BE2C (cell line): Measurements from ENCODE around the gene KCNJ10.
"Not testable (repeated sequence)": the region's sequence is repeated elsewhere in the genome, so short reads cannot be mapped to it uniquely, and the experiment has no call there.

Experiments
- DNase-seq: peaks from one replicate; pipeline ENCODE4 v3.0.0-alpha.2; 2020
- H3K27me3 ChIP-seq: fragments of 250-450 bp; sonication (Bioruptor Pico); 2 replicates; pipeline ENCODE4 v1.5.1; 2020; ENCODE audit warnings: mild to moderate bottlenecking
- H3K36me3 ChIP-seq: fragments of 250-450 bp; sonication (Bioruptor Pico); 2 replicates; pipeline ENCODE4 v1.5.1; 2020; ENCODE audit warnings: mild to moderate bottlenecking
- H3K4me1 ChIP-seq: fragments of 250-450 bp; sonication (Bioruptor Pico); 2 replicates; pipeline ENCODE4 v1.5.1; 2020
- H3K4me3 ChIP-seq: 2 replicates; pipeline ENCODE4 v1.5.1; 2011; ENCODE audit warnings: low read depth, low read length
- H3K9me3 ChIP-seq: fragments of 250-450 bp; sonication (Bioruptor Pico); 2 replicates; pipeline ENCODE4 v1.5.1; 2020
- TF ChIP-seq, protein P1 (sequence below): IDR thresholded peaks from 2 replicates; pipeline ENCODE4 v1.5.1; 2012; ENCODE audit warnings: mild to moderate bottlenecking, low read depth, low read length

KCNJ10 gene

DNA sequence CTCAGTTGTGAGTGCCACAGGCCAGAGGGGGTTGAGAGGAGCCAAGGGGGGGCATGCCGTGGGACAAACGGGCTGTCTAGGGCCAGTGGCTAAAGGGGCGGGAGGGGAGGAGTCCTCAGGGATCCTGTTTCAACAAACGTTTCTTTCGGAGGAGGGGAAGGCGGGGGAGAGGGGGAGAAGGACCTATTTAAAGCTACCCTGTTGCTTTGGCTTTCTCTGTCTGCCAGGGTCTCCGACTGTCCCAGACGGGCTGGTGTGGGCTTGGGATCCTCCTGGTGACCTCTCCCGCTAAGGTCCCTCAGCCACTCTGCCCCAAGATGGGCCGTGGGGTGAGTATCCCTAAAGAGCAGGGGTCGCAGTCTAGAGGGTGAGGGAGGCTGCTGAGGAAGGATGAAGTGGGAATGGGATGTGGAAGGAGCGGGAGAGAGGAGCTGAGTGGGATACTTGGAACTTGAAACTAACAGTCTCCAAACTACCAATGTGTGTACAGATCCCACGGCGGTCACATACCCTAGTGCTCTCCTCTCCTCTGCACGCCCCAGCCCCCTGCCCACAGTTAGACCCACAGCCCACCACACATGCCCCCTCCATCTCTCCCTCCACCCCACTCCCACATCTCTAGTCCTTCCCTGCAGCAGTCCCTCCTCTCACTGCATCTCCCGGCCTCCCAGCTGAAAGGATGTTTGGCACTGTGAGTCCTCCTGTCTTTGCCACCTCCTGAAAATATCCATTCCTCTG lies 45.8 kb upstream of the KCNJ10 start, which contains the start of gene ATP1A2:
Gene ATP1A2 (plus strand): TSS at position 215 of the 738 bp plus-strand sequence. CDS start 103 bp downstream, at position 318.
- DNase-seq: no peak
- Histone ChIP-seq H3K9me3 (no peaks in the 10 kb centered on the region), H3K36me3 (no peaks in the 10 kb centered on the region), H3K4me1 (no peaks in the 10 kb centered on the region), H3K4me3 (no peak within 1 kb of the TSS), H3K27me3 (no peaks in the 10 kb centered on the region)
- TF ChIP-seq, protein P1, sequence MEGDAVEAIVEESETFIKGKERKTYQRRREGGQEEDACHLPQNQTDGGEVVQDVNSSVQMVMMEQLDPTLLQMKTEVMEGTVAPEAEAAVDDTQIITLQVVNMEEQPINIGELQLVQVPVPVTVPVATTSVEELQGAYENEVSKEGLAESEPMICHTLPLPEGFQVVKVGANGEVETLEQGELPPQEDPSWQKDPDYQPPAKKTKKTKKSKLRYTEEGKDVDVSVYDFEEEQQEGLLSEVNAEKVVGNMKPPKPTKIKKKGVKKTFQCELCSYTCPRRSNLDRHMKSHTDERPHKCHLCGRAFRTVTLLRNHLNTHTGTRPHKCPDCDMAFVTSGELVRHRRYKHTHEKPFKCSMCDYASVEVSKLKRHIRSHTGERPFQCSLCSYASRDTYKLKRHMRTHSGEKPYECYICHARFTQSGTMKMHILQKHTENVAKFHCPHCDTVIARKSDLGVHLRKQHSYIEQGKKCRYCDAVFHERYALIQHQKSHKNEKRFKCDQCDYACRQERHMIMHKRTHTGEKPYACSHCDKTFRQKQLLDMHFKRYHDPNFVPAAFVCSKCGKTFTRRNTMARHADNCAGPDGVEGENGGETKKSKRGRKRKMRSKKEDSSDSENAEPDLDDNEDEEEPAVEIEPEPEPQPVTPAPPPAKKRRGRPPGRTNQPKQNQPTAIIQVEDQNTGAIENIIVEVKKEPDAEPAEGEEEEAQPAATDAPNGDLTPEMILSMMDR: no peak

GRCh38 chr1:160114085-160114484 lies 44.1 kb upstream of the KCNJ10 start:
- no peaks in the 10 kb centered on the region for H3K4me1 ChIP-seq
- TF ChIP-seq, protein P1: no peak
- no peaks in the 10 kb centered on the region for H3K27me3 ChIP-seq
- no peak for DNase-seq
- no peaks in the 10 kb centered on the region for H3K9me3 ChIP-seq
- H3K4me3 ChIP-seq: no peak overlapping the region
- no peaks in the 10 kb centered on the region for H3K36me3 ChIP-seq

GRCh38 chr1:160113407-160113806 lies 43.4 kb upstream of the KCNJ10 start:
- no peaks in the 10 kb centered on the region for H3K4me1 ChIP-seq
- no peaks in the 10 kb centered on the region for H3K36me3 ChIP-seq
- DNase-seq: no peak
- TF ChIP-seq, protein P1: no peak
- H3K4me3 ChIP-seq: no peak overlapping the region
- no peaks in the 10 kb centered on the region for H3K9me3 ChIP-seq
- H3K27me3 ChIP-seq: no peaks in the 10 kb centered on the region

DNA sequence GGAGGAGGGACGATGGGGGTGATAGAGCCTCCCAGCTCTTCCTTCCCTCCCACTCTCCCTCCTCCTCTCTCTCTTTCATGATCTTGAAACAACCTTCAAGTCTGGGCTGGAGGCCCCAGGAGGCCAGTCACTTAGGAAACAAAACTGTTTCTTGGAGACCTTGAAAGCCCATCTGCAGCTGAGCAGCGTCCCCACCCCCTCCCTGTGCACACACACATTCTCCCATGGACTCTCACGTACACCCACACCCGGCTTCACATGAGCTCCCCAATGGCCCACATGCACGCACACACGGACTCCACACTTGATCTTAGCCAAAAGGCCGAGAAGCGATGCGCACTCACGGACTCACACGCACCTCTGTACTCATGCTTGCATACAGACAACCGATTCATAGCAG lies 42.4 kb upstream of the KCNJ10 start:
- no peaks in the 10 kb centered on the region for H3K27me3 ChIP-seq
- H3K36me3 ChIP-seq: no peaks in the 10 kb centered on the region
- TF ChIP-seq, protein P1: no peak
- H3K4me1 ChIP-seq: no peaks in the 10 kb centered on the region
- no peak for DNase-seq
- no peak overlapping the region for H3K4me3 ChIP-seq
- H3K9me3 ChIP-seq: no peaks in the 10 kb centered on the region

DNA sequence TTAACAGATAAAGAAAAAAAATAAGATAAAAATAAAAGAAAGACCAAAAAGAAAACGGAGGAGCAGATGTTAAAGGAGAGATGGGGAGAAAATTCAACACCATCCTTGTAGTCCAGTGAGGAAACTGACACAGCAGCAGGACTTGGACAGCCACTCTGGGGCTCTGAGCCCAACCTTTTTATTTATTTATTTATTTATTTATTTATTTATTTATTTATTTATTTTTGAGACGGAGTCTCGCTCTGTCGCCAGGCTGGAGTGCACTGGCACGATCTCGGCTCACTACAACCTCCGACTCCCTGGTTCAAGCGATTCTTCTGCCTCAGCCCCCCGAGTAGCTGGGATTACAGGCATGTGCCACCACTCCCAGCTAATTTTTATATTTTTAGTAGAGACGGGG lies 41.5 kb upstream of the KCNJ10 start:
- H3K4me3 ChIP-seq, H3K36me3 ChIP-seq, DNase-seq, H3K4me1 ChIP-seq, H3K27me3 ChIP-seq, H3K9me3 ChIP-seq: not testable (repeated sequence)

DNA sequence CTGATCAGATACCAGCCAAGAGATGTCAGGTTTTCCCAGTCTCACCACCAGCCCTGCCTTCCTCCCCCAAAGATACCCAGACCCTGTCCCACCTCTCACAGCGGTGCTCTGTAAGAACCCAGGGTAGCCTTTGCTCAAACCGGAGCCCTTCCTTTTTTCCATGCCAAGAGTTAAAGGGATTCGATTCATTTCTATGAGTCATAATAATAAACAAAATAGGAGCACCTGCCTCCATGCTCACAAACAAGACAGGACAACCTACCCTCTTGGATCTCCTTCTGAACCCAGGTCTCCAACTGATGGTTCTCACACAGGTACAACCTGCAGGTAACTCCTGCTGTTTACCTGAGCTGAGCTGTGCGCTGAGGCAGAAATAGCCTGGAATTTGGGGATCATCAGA lies 39.7 kb upstream of the KCNJ10 start:
- no peak for DNase-seq
- no peaks in the 10 kb centered on the region for H3K9me3 ChIP-seq
- no peaks in the 10 kb centered on the region for H3K4me1 ChIP-seq
- H3K36me3 ChIP-seq: no peaks in the 10 kb centered on the region
- TF ChIP-seq, protein P1: no peak
- H3K27me3 ChIP-seq: no peaks in the 10 kb centered on the region
- no peak overlapping the region for H3K4me3 ChIP-seq
